ENCODE data around the gene NDUFAF2. TPM values are rescaled to one million over a fixed set of nuclear protein-coding genes. Genes with fewer than 3 reads are reported as not detected.

Gene NDUFAF2
- total RNA-seq, 1 experiment from 2014 or later = 120 TPM

GRCh38 chr5:60961685-60962084 is 16.7 kb downstream of the NDUFAF2 start:
- CTCF ChIA-PET = interaction anchor here (0.6 to 3.0 kb wide), 23 partner anchors 8 to 1529 kb away, joined by 3 to 16 read pairs (median 4); partner anchors contain the start of gene DEPDC1B
- intact Hi-C loops (cut with micrococcal nuclease) = loop anchor here (2.0 to 5.0 kb wide), 2 partner anchors 201 to 697 kb away; partner anchors contain the start of gene SMIM15
- Mint-ChIP-seq H3K9me3 (ENCODE audit: unreplicated experiment) (peaks cover 17% of the 10 kb centered on the region), H3K27me3 (ENCODE audit: insufficient read depth, unreplicated experiment) (no peaks in the 10 kb centered on the region), H3K4me3 (ENCODE audit: unreplicated experiment) (no peak overlapping the region), H3K4me1 (ENCODE audit: insufficient read depth, unreplicated experiment) (no peaks in the 10 kb centered on the region), H3K27ac (ENCODE audit: low read depth, unreplicated experiment) (no peak overlapping the region), H3K36me3 (ENCODE audit: insufficient read depth, unreplicated experiment) (peaks cover 5% of the 10 kb centered on the region)
- no TSS peak for BruUV-seq (replicated peaks)
- no peak for TF ChIP-seq CTCF (IDR thresholded peaks at IDR 0.05; ENCODE audit: unreplicated experiment)
- POLR2A ChIA-PET = interaction anchor here (0.6 to 1.3 kb wide), 5 partner anchors 17 to 994 kb away, joined by 3 to 7 read pairs (median 4); partner anchors contain the start of genes ERCC8 and NDUFAF2
- peak; percentile 28 for DNase-seq (ENCODE audit: unreplicated experiment)

DNA sequence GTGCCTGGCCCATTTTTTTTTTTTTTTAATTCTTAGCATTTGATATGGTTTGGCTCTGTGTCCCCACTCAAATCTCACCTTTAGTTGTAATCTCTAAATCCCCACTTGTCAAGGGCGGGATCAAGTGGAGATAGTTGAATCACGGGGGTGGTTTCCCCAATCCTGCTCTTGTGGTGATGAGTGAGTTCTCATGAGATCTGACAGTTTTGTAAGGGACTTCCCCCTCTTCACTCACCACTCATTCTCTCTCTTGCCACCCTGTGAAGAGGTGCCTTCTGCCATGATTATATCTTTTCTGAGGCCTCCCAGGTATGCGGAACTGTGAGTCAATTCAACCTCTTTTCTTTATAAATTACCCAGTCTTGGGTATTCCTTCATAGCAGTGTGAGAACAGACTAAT is 27.2 kb downstream of the NDUFAF2 start:
- Mint-ChIP-seq H3K36me3 (ENCODE audit: insufficient read depth, unreplicated experiment) (peaks cover 21% of the 10 kb centered on the region), H3K4me1 (ENCODE audit: insufficient read depth, unreplicated experiment) (no peaks in the 10 kb centered on the region), H3K9me3 (ENCODE audit: unreplicated experiment) (no peaks in the 10 kb centered on the region), H3K4me3 (ENCODE audit: unreplicated experiment) (no peak overlapping the region), H3K27ac (ENCODE audit: low read depth, unreplicated experiment) (no peak overlapping the region), H3K27me3 (ENCODE audit: insufficient read depth, unreplicated experiment) (no peaks in the 10 kb centered on the region)
- intact Hi-C loops (cut with micrococcal nuclease) = no loop called here
- TF ChIP-seq CTCF (IDR thresholded peaks at IDR 0.05; ENCODE audit: unreplicated experiment) = no peak
- DNase-seq (ENCODE audit: unreplicated experiment) = no peak
- ChIA-PET CTCF (interaction anchor here (0.7 kb wide), 1 partner anchor 339 kb away, joined by 3 read pairs; no protein-coding TSS in a partner anchor), POLR2A (no interaction called here)
- BruUV-seq (replicated peaks) = no TSS peak

GRCh38 chr5:60977956-60978737 is 33.1 kb downstream of the NDUFAF2 start:
- no peak for TF ChIP-seq CTCF (IDR thresholded peaks at IDR 0.05; ENCODE audit: unreplicated experiment)
- H3K4me1 Mint-ChIP-seq (ENCODE audit: insufficient read depth, unreplicated experiment) = no peaks in the 10 kb centered on the region
- no peak overlapping the region for H3K4me3 Mint-ChIP-seq (ENCODE audit: unreplicated experiment)
- DNase-seq (ENCODE audit: unreplicated experiment) = no peak
- H3K27me3 Mint-ChIP-seq (ENCODE audit: insufficient read depth, unreplicated experiment) = no peaks in the 10 kb centered on the region
- H3K9me3 Mint-ChIP-seq (ENCODE audit: unreplicated experiment) = peaks cover 20% of the 10 kb centered on the region
- H3K36me3 Mint-ChIP-seq (ENCODE audit: insufficient read depth, unreplicated experiment) = peaks cover 17% of the 10 kb centered on the region
- CTCF ChIA-PET = interaction anchor here (0.8 to 1.5 kb wide), 2 partner anchors 9 to 18 kb away, joined by 3 to 4 read pairs; no protein-coding TSS in a partner anchor
- no TSS peak for BruUV-seq (replicated peaks)
- intact Hi-C loops (cut with micrococcal nuclease) = no loop called here
- no peak overlapping the region for H3K27ac Mint-ChIP-seq (ENCODE audit: low read depth, unreplicated experiment)
- POLR2A ChIA-PET = no interaction called here

- no peak overlapping the region for H3K4me3 Mint-ChIP-seq (ENCODE audit: unreplicated experiment)
- no TSS peak for BruUV-seq (replicated peaks)
- peaks cover 20% of the 10 kb centered on the region for H3K9me3 Mint-ChIP-seq (ENCODE audit: unreplicated experiment)
- H3K36me3 Mint-ChIP-seq (ENCODE audit: insufficient read depth, unreplicated experiment) = peaks cover 17% of the 10 kb centered on the region
- H3K27ac Mint-ChIP-seq (ENCODE audit: low read depth, unreplicated experiment) = no peak overlapping the region
- intact Hi-C loops (cut with micrococcal nuclease) = no loop called here
- TF ChIP-seq CTCF (IDR thresholded peaks at IDR 0.05; ENCODE audit: unreplicated experiment) = no peak
- no peaks in the 10 kb centered on the region for H3K27me3 Mint-ChIP-seq (ENCODE audit: insufficient read depth, unreplicated experiment)
- H3K4me1 Mint-ChIP-seq (ENCODE audit: insufficient read depth, unreplicated experiment) = no peaks in the 10 kb centered on the region
- ChIA-PET CTCF (interaction anchor here (1.5 kb wide), 1 partner anchor 19 kb away, joined by 4 read pairs; no protein-coding TSS in a partner anchor), POLR2A (no interaction called here)
- no peak for DNase-seq (ENCODE audit: unreplicated experiment)
These were observed 34.0 kb downstream of the NDUFAF2 start for GRCh38 chr5:60978968-60979367.
